Transverse colon (tissue), 4 donors: ENCODE data around the gene TPPP2. TPM values are rescaled to one million over a fixed set of nuclear protein-coding genes. Genes with fewer than 3 reads are reported as not detected.

Experiments used
- DNase-seq: peaks from one replicate; pipeline ENCODE4 v3.0.0-alpha.2; 2019
- H3K27ac ChIP-seq, 4 donors: fragments of 200-600 bp; sonication (generic); 2 replicates each; pipeline ENCODE4 v1.5.1; 2016 to 2018; ENCODE audit warnings: inconsistent platforms in 4 of 4
- H3K27me3 ChIP-seq: fragments of 200-600 bp; sonication (generic); 2 replicates; pipeline ENCODE4 v1.5.1; 2017; ENCODE audit warnings: inconsistent platforms
- H3K36me3 ChIP-seq, 4 donors: fragments of 200-600 bp; sonication (generic); 2 replicates each; pipeline ENCODE4 v1.5.1; 2017 to 2019; ENCODE audit warnings: inconsistent platforms in 4 of 4
- H3K4me1 ChIP-seq, 4 donors: fragments of 200-600 bp; sonication (generic); 2 replicates each; pipeline ENCODE4 v1.5.1; 2017 to 2020; ENCODE audit warnings: inconsistent platforms in 4 of 4
- H3K4me3 ChIP-seq, 4 donors: fragments of 200-600 bp; sonication (generic); 1 replicate in 1 of 4; 2 replicates in 3 of 4; pipeline versions ENCODE4 v1.5.1 to v1.6.1; 2017 to 2019; ENCODE audit warnings: inconsistent platforms in 4 of 4
- H3K9me3 ChIP-seq, 2 donors: fragments of 200-600 bp; sonication (generic); 2 replicates each; pipeline ENCODE4 v1.5.1; 2017 to 2019; ENCODE audit warnings: inconsistent platforms in 2 of 2
- CTCF ChIP-seq, 5 experiments: fragments of 200-600 bp in 3 of 5; fragments of 450-650 bp in 2 of 5; sonication (generic) in 3 of 5; IDR thresholded peaks; 1 replicate in 2 of 5; 2 replicates in 3 of 5; pipeline ENCODE4 v1.5.1; 2016 to 2017; ENCODE audit warnings: antibody characterized with exemption in 5 of 5, inconsistent platforms in 3 of 5, mild to moderate bottlenecking in 2 of 5, moderate library complexity in 1 of 5
- EP300 ChIP-seq: sonication (generic); formaldehyde crosslinking; IDR thresholded peaks from one replicate; pipeline ENCODE4 v1.6.1; 2017; ENCODE audit warnings: antibody characterized with exemption, low read depth
- POLR2A ChIP-seq: fragments of 450-650 bp; IDR thresholded peaks from one replicate; pipeline ENCODE4 v1.6.1; 2016; ENCODE audit warnings: antibody characterized with exemption, mild to moderate bottlenecking, moderate library complexity
- POLR2AphosphoS5 ChIP-seq, 3 donors: sonication (generic); formaldehyde crosslinking; IDR thresholded peaks; one replicate each; pipeline ENCODE4 v1.6.1; 2016; ENCODE audit warnings: antibody characterized with exemption in 3 of 3
- WGBS, 2 donors: methylation state at CpG; one replicate each; pipeline ENCODE4 v1.1.5; 2018; ENCODE audit warnings: low coverage in 1 of 2; 5-methylcytosine and 5-hydroxymethylcytosine counted together
- in situ Hi-C, 4 donors: fragments of 200-750 bp; cut with MboI; loops; one replicate each; pipeline versions ENCODE4 v1.15.0 to v1.15.1; 2017; ENCODE audit warnings: low sequenced_read_pairs in 3 of 4, low pct_ligation_motif_present in 1 of 4, low pct_unique_long_range_greater_than_20kb in 1 of 4
- intact Hi-C: fragments of 100-400 bp; cut with DNase I; formaldehyde crosslinking; loops from one replicate; pipeline ENCODE4 v1.15.1; 2023; ENCODE audit warnings: low total_unique reads
- total RNA-seq, 4 donors: library from RNA; depleted of rRNA; stranded (reverse); fragments of >200 nt; gene quantifications; one replicate each; pipeline ENCODE4 v1.1.0, GENCODE V29; 2016

TPPP2 gene
- total RNA-seq, 4 donors from 2014 or later = not detected

GRCh38 chr14:21077672-21078071, 47.7 kb downstream of the TPPP2 start:
- H3K9me3 ChIP-seq = no peaks in the 10 kb centered on the region
- DNase-seq = no peak
- intact Hi-C loops = no loop called here
- H3K4me3 ChIP-seq = no peak overlapping the region
- H3K27ac ChIP-seq = no peak overlapping the region
- in situ Hi-C loops = no loop called here
- H3K36me3 ChIP-seq = peaks cover 0 to 46% (median 21%) of the 10 kb centered on the region in 4 donors
- H3K4me1 ChIP-seq = peaks cover 0 to 6% (median 5%) of the 10 kb centered on the region in 4 donors
- 80 to 81% methylated on average over 2 of the region's 2 CpGs for WGBS, 2 donors
- H3K27me3 ChIP-seq = no peaks in the 10 kb centered on the region
- TF ChIP-seq POLR2A (no peak), CTCF (IDR thresholded peaks at IDR 0.05) (no peak), POLR2AphosphoS5 (IDR thresholded peaks at IDR 0.05) (no peak), EP300 (no peak)

GRCh38 chr14:21078287-21078686, 48.3 kb downstream of the TPPP2 start:
- no peaks in the 10 kb centered on the region for H3K27me3 ChIP-seq
- no peak overlapping the region for H3K4me3 ChIP-seq
- intact Hi-C loops = no loop called here
- H3K4me1 ChIP-seq = peaks cover 0 to under 1% (median 0%) of the 10 kb centered on the region in 4 donors
- in situ Hi-C loops = no loop called here
- peaks cover 0 to 50% (median 23%) of the 10 kb centered on the region in 4 donors for H3K36me3 ChIP-seq
- no peak for DNase-seq
- TF ChIP-seq POLR2AphosphoS5 (IDR thresholded peaks at IDR 0.05) = no peak
- TF ChIP-seq POLR2A = no peak
- no peak for TF ChIP-seq EP300
- no peak for TF ChIP-seq CTCF (IDR thresholded peaks at IDR 0.05)
- H3K27ac ChIP-seq = no peak overlapping the region
- WGBS, 2 donors = 86% methylated on average over 5 of the region's 5 CpGs; no CpG with 5 or more reads in 1 of the 2 donors
- no peaks in the 10 kb centered on the region for H3K9me3 ChIP-seq

GRCh38 chr14:21078726-21079125, 48.7 kb downstream of the TPPP2 start:
- in situ Hi-C loops = no loop called here
- WGBS, 2 donors = 77% methylated on average over 10 of the region's 10 CpGs; no CpG with 5 or more reads in 1 of the 2 donors
- peaks cover 0 to 52% (median 24%) of the 10 kb centered on the region in 4 donors for H3K36me3 ChIP-seq

GRCh38 chr14:21081521-21082142, 51.6 kb downstream of the TPPP2 start:
- Histone ChIP-seq H3K27me3 (no peaks in the 10 kb centered on the region), H3K27ac (no peak overlapping the region), H3K9me3 (no peaks in the 10 kb centered on the region), H3K36me3 (peaks cover 0 to 56% (median 28%) of the 10 kb centered on the region in 4 donors), H3K4me3 (no peak overlapping the region), H3K4me1 (peaks cover 0 to 13% (median 4%) of the 10 kb centered on the region in 4 donors)
- WGBS, 2 donors = 94% methylated on average over 29 of the region's 30 CpGs; no CpG with 5 or more reads in 1 of the 2 donors
- in situ Hi-C loops (loop anchor here in 2 of 4 donors (10.0 kb wide), 1 partner anchor 67 kb away; no protein-coding TSS in a partner anchor), intact Hi-C loops (no loop called here)
- TF ChIP-seq POLR2A = no peak
- no peak for TF ChIP-seq POLR2AphosphoS5 (IDR thresholded peaks at IDR 0.05)
- no peak for TF ChIP-seq EP300
- no peak for TF ChIP-seq CTCF (IDR thresholded peaks at IDR 0.05)
- DNase-seq = no peak

More at GRCh38 chr14:21078726-21079125, 48.7 kb downstream of the TPPP2 start:
- Histone ChIP-seq H3K4me3 (no peak overlapping the region), H3K27ac (no peak overlapping the region), H3K9me3 (no peaks in the 10 kb centered on the region), H3K27me3 (no peaks in the 10 kb centered on the region), H3K4me1 (no peaks in the 10 kb centered on the region)
- TF ChIP-seq POLR2AphosphoS5 (IDR thresholded peaks at IDR 0.05) (no peak), EP300 (no peak), POLR2A (no peak), CTCF (IDR thresholded peaks at IDR 0.05) (no peak)
- intact Hi-C loops = no loop called here
- no peak for DNase-seq

Other genes starting within 250 kb of the TPPP2 start
- gene RNASE6, start 248.9 kb upstream of the TPPP2 start, total RNA-seq = 10 to 100 TPM in 2 of 4 donors, 1 to 10 TPM in 1, not detected in 1; 7.6 to 27.7 (median 17.0) TPM
- 100 to 1,000 TPM in 3 of 4 donors, 10 to 100 TPM in 1; 96.7 to 296 (median 177) TPM for gene RNASE1, start 227.4 kb upstream of the TPPP2 start, total RNA-seq
- gene RNASE3, start 138.8 kb upstream of the TPPP2 start, total RNA-seq = not detected
- 1 to 10 TPM in 1 of 4 donors, not detected in 3; 2.7 TPM for gene RNASE2, start 74.7 kb upstream of the TPPP2 start, total RNA-seq
- gene METTL17, start 40.2 kb upstream of the TPPP2 start, total RNA-seq = 100 to 1,000 TPM in 2 of 4 donors, 10 to 100 TPM in 2; 74.8 to 124 (median 108) TPM
- gene SLC39A2, start 30.9 kb upstream of the TPPP2 start, total RNA-seq = 1 to 10 TPM in 1 of 4 donors, under 1 TPM in 1, not detected in 2; 0.82 to 1.4 TPM
- 100 to 1,000 TPM; 144 to 275 (median 192) TPM for gene NDRG2, start 5.2 kb upstream of the TPPP2 start, total RNA-seq
- not detected for gene RNASE13, start 4.6 kb downstream of the TPPP2 start, total RNA-seq
- under 1 TPM in 1 of 4 donors, not detected in 3; 0.48 TPM for gene RNASE7, start 12.1 kb downstream of the TPPP2 start, total RNA-seq
- gene RNASE8, start 27.6 kb downstream of the TPPP2 start, total RNA-seq = not detected
- 100 to 1,000 TPM in 1 of 4 donors, 10 to 100 TPM in 3; 55.6 to 138 (median 62.2) TPM for gene ARHGEF40, start 40.1 kb downstream of the TPPP2 start, total RNA-seq
- 100 to 1,000 TPM in 2 of 4 donors, 10 to 100 TPM in 2; 68.4 to 135 (median 94.5) TPM for gene ZNF219, start 68.4 kb downstream of the TPPP2 start, total RNA-seq
- 10 to 100 TPM; 13.1 to 63.7 (median 41.9) TPM for gene TMEM253, start 70.8 kb downstream of the TPPP2 start, total RNA-seq
- not detected for gene OR5AU1, start 125.8 kb downstream of the TPPP2 start, total RNA-seq
- 100 to 1,000 TPM; 192 to 343 (median 212) TPM for gene HNRNPC, start 239.2 kb downstream of the TPPP2 start, total RNA-seq
- under 1 TPM in 2 of 4 donors, not detected in 2; 0.27 to 0.48 TPM for gene RPGRIP1, start 249.9 kb downstream of the TPPP2 start, total RNA-seq